Renal cortex interstitium (tissue), 11 donors: ENCODE data around the gene SLC12A1. TPM values are rescaled to one million over a fixed set of nuclear protein-coding genes. Genes with fewer than 3 reads are reported as not detected.
"Not testable (repeated sequence)": the region's sequence is repeated elsewhere in the genome, so short reads cannot be mapped to it uniquely, and the experiment has no call there.

ENCODE experiments used
- DNase-seq, 11 donors: peaks; one replicate each; pipeline ENCODE4 v3.0.0-alpha.2; 2013; ENCODE audit warnings: low read depth in 9 of 11, low spot score in 4 of 11; ENCODE audit errors: extremely low read depth in 1 of 11
- polyA plus RNA-seq, 3 donors: library from polyadenylated mRNA; unstranded; fragments of 120-200 nt; gene quantifications; one replicate each; pipeline ENCODE4 v1.2.1, GENCODE V29; 2013; ENCODE audit not compliant: insufficient read length in 3 of 3

SLC12A1 gene
- polyA plus RNA-seq, 3 donors, result 230 to 489 (median 342) TPM

GRCh38 chr15:48285329-48286214 is 79.5 kb downstream of the SLC12A1 start:
- DNase-seq, result peak; percentile 61 to 86 (median 77)

DNA sequence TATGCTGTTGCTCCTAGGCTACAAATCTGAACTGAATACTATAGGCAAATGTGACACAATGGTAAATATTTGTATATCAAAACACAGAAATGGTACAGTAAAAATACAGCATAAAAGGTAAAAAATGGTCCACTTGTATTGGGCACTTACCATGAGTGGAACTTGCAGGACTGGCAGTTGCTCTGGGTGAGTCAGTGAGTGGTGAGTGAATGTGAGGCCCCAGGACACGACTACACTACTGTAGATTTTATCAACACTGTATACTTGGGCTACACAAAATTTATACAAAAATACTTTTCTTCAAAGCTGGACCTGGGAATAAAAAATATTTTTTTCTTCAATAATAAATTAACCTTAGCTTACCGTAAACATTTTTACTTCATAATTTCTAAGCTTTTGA is 83.5 kb downstream of the SLC12A1 start:
- DNase-seq, result no peak

DNA sequence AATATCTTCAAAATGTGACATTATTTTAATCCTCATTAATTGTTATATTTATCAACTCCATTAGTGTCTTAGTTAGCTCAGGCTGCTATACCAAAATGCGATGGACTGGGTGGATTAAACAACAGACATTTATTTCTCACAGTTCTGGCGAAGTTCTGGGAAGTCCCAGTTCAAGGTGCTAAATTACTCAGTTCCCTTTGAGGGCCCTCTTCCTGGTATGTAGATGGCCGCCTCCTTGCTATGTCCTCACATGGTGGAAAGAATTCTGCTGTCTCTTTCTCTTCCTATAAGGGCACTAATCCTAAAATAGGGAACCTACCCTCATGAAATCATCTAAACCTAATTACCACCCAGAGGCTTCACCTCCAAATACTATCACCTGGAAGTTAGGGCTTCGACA is 86.4 kb downstream of the SLC12A1 start:
- DNase-seq, result no peak

GRCh38 chr15:48297668-48298067 is 91.6 kb downstream of the SLC12A1 start:
- DNase-seq, result no peak

DNA sequence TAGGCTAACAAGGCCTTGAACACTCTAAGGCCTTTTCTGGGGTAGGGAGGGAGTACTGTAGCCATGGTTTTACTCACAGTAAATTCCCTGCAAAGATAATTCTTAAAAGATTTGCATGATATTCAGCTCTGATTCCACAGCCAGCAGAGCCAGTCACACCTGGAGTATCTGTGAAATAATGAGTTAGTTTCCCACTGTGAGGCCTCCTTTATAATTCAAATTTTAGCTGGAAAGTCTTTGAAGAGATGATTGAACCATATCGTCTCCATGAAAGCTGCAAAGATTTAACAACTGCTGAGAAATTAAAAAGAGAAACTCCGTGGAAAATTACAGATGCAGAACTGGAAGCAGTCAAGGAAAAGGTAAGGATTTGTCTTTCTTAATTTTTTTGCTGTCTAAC is 92.8 kb downstream of the SLC12A1 start:
- DNase-seq, result no peak

GRCh38 chr15:48300038-48300437 is 93.9 kb downstream of the SLC12A1 start:
- DNase-seq, result no peak

DNA sequence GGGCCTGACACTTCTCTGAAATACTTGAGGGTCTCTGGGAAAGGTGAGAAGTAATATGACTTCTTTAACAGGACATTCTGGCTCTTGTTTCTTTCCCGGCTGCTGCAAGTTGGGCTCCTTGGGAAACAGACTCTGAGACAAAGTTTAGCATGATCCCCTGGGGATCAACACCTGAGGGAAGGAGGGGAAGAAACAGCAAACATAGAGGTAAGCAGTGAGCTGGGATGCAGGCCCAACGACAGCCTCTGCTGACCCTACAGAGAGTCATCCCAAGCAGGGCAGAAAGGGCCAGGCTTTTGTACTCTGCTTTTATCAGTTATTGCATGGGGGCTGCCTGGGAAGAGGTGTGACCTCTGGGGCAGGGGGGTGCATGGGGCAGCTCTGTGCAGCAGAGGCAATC is 98.3 kb downstream of the SLC12A1 start:
- DNase-seq, result no peak

GRCh38 chr15:48306639-48307038 is 100.5 kb downstream of the SLC12A1 start:
- no peak for DNase-seq

GRCh38 chr15:48307586-48307985 is 101.5 kb downstream of the SLC12A1 start:
- DNase-seq, result no peak

- DNase-seq, result no peak
Measured at GRCh38 chr15:48309740-48310139, 103.6 kb downstream of the SLC12A1 start.

DNA sequence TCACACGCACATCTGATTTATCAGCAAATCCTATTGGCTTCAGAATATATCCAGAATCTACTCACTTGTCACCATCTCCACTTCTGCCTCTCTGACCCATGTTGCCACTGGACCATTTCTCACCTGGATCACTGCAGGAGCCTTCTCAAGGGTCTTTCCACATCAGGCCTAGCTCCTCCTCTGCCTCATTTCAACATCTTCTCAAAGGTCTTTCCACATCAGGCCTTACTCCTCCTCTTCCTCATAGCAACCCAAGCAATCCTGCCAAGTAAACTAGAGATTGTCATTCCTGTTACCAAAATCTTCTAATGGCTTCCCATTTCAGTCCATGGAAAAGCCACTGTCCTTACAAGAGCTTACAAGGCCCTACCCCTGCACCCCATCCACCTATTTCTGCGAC is 107.1 kb downstream of the SLC12A1 start:
- no peak for DNase-seq

- DNase-seq, result no peak
Measured at GRCh38 chr15:48315041-48315440, 108.9 kb downstream of the SLC12A1 start.

DNA sequence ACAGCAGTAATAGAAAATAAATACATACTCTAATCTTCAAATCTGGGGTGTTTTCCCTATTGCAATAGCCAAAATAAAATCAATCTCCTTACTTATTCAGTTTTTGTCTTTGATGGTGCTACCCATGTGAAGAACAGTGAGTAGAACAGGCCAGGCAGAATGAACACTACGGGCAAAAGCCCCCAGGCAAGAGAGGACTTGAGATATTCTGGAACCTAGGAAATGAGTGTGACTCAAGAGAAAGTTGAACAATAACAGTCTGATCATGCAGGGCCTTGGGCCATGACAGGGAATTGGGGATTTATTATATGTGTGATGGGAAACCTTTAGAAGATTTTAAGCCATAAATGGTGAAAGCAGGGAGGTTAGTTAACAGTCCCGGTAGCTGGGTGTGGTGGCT is 111.1 kb downstream of the SLC12A1 start:
- DNase-seq, result no peak

DNA sequence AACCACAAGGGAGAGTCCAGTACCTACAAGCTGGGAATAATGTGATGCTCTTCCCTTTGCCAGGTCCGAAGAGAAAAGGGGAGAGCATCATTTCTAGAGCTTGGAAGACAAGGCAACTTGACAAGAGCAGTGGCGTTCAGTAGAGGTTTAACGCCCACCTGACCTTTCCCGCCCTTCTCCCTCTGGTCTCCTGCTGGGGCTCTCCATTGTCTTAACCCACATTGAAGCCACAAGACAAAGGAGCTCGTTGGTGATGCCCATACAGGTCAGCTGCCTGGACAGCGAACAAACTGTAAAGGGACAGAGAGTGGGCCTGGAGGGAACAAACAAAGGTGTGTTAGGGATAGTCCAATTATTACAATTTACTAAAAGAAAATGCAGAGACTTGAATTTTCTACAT is 112.0 kb downstream of the SLC12A1 start:
- no peak for DNase-seq

- DNase-seq, result no peak
Measured at GRCh38 chr15:48323294-48323693, 117.2 kb downstream of the SLC12A1 start.

DNA sequence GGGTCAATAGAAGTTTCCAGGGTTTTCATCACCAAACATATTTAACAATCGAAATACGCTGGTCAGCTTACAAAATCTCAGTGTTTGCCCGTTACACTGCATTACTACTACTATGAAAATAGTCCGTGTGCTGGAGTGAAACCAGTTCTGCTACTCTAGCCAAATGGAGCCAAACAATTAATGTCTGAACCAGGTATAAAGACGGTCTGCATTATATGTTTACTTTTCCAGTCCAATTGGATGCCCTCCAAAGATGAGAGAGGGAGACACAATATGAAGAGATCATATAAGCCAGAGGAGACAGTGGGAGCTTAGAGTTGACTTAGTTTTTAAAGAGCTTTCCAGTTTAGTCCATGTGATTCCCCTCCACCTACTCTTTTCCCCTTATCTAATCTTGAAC is 118.8 kb downstream of the SLC12A1 start:
- no peak for DNase-seq

DNA sequence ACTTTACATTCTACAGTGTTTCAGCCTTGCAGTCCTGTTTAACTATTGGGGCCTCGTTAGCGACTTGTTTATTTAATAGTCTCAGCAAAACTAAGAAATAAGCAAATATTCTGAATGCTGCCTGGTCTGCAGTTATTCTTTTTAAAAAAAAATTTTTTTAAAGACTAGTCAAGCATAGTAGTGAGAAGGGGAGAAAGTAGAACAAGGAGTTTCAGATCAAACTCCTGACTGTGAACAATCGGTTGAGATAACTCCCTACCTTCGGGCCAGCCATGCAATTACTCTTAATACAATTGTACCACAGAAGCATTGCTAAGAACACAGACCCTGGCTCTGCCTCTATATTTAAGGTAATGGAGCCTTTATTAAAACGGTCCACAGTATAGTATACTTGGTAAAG is 119.3 kb downstream of the SLC12A1 start:
- DNase-seq, result no peak

DNA sequence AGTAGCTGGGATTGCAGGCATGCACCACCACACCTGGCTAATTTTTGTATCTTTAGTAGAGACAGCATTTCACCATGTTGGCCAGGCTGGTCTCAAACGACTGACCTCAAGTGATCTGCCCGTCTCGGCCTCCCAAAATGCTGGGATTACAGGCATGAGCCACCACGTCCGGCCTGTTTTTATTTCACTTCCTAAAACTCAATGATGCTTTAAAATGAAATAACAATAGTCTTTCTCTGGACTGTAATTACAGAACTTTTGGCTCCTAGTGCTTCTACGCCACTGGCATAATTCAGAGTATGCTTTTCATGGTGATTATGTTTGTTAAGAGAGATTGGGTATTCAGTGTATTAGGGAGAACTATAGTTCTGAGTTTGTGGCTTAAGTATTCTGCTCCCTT is 120.1 kb downstream of the SLC12A1 start:
- DNase-seq, result not testable (repeated sequence)

DNA sequence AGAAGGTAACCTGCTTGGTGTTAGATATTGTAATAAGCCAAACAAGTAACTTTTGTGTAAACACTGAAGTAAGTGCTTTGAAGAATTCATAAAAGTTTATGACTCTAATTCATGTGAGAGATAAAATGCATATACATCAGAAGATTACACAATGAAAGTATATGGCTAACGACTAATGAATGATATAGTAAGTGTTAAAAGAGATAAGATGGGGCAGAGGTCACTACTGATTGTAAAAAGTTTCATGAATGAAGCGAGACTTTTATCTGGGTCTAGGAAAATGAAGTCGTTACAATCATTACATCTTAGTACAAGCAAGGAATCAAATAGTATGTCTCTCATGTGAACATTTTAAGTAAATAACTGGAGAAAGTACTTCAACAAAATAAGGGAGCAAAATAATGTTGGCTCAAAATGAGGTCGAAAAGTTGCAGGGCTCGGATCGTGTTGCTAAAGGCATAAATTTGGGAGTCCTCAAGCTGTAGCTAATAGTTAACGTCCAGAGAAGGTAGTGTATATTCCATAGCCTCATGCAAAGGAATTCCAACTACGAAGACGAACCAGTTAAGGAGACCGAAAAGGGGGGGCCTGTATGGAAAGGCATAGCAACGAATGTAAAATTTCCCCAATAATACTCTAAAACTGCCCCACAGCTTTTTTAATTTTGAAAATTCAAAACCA is 124.1 kb downstream of the SLC12A1 start:
- peak in 5 of 11 donors; percentile 6 to 26 (median 15) for DNase-seq
